IPS DF 4.7 (cell line): ENCODE measurements around the gene NUP210L.

Experiments
- DNase-seq: peaks from one replicate; pipeline ENCODE4 v3.0.0-alpha.2; 2013; ENCODE audit warnings: low spot score; ENCODE audit errors: extremely low read depth

Gene NUP210L

DNA sequence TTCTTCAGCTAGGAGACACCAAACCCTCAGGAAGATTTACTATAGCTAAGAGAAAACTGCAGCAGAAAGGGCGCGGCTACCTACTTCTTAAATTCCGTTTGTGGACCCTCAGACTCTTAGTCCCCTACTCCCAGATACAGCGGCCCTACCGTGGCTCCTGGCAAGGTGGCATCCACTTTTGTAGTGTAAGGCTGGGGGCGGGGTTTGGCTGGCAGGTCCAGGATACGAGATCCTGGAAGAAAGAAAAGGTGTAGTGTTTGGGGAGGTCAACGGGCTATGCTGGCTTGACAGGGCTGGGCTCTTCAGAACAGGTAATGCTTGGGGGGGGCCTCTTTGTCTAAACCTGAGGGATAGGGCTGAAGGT lies 186.9 kb downstream of the NUP210L start:
- no peak for DNase-seq

- DNase-seq: peak; percentile 99
Observed at GRCh38 chr1:153967107-153967999, 187.5 kb downstream of the NUP210L start, which contains the start of gene CREB3L4. Gene CREB3L4 (plus strand): TSS chr1:153967902. CDS start chr1:153968526, 624 bp downstream.

DNA sequence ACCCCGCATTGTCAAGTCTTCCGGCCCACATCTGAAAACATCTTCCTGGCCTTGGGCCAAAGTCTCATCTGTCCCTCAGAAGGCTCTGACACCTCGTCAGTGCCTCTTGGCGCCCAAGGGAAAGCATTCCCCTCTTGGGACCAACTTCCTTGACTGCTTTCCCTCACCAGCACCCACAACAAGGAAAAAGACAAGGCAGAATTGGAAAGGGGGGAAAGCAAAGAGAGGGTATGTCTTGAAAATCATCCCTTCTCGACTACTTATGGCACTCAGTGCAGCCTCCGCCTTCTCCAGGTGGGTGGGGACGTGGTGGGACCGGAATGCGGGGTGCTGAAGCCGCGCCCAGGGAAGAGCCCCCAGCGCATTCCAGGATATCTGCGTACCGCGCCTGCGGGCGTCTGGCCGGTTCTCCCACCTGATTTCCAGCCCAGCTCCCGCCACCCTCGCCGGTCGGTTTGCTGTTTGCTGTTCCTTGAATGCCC lies 191.0 kb downstream of the NUP210L start:
- DNase-seq: no peak

- no peak for DNase-seq
Observed at GRCh38 chr1:153963030-153963849, 191.6 kb downstream of the NUP210L start, which contains the start of gene SLC39A1. Gene SLC39A1 (minus strand): TSS chr1:153963537. CDS start chr1:153962715, 822 bp downstream.

- DNase-seq: no peak
Observed at GRCh38 chr1:153962088-153963029, 192.5 kb downstream of the NUP210L start.

DNA sequence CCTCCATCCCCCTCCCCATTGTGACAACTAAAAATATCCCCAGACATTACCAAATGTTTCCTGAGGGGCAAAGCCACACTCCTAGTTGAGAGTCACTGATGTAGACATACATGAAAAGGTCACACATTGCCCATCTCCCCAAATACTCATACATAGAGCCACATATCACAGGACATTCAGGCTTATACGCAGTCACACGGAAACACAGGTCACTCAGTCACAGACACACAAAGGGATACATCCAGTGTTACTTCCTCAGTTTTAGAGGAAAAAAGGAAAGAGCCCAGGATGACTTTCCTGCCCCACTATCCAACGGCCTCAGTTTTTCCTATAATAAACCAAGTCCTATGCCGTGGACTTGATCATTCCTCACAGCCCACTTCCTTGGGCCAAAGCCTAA lies 193.5 kb downstream of the NUP210L start:
- DNase-seq: no peak

DNA sequence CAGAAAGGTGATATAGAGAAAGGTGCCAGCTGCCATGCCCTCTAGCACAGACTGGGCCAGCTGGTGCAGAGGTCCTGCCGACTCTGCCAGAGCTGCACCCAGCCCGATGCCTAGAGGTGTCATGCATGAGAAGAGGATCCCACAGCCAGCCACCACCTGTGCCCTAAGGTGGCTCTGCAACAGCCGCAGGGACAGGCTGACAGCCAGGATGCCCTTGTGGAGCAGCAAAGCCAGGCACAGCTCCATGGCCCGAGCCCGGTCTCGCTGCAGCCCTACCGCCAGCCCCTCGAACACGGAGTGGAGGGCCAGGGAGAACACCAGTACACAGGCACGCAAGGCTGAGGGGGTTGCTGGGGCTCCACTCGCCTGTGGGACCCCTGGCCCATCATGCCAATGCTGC lies 194.7 kb downstream of the NUP210L start:
- DNase-seq: no peak

DNA sequence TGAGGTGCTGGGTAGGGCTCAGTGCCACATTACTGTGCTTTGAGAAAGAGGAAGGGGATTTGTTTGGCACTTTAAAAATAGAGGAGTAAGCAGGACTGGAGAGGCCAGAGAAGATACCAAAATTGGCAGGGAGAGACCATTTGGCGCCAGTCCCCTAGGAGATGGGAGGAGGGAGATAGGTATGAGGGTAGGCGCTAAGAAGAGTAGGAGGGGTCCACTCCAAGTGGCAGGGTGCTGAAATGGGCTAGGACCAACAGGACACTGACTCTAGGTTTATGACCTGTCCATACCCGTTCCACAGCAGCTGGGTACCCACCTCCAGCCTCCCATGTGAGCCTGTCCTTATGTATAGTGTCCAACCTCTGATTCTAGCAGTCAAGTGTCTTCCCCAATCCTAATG lies 195.4 kb downstream of the NUP210L start:
- no peak for DNase-seq

DNA sequence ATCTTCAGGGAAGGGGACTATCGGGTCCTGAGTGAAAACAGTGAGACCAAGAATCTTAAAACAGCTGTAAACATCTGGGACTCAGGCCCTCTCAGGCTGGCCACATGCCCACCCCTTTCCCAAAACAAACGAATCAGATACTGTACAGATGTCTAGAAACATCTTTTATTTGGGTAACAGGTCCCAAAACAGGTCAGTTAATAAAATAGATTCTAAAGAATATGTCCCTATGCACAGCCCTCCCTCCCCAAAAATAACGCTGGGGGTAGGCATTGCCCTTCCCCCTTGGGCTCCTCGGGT lies 196.0 kb downstream of the NUP210L start:
- DNase-seq: no peak

DNA sequence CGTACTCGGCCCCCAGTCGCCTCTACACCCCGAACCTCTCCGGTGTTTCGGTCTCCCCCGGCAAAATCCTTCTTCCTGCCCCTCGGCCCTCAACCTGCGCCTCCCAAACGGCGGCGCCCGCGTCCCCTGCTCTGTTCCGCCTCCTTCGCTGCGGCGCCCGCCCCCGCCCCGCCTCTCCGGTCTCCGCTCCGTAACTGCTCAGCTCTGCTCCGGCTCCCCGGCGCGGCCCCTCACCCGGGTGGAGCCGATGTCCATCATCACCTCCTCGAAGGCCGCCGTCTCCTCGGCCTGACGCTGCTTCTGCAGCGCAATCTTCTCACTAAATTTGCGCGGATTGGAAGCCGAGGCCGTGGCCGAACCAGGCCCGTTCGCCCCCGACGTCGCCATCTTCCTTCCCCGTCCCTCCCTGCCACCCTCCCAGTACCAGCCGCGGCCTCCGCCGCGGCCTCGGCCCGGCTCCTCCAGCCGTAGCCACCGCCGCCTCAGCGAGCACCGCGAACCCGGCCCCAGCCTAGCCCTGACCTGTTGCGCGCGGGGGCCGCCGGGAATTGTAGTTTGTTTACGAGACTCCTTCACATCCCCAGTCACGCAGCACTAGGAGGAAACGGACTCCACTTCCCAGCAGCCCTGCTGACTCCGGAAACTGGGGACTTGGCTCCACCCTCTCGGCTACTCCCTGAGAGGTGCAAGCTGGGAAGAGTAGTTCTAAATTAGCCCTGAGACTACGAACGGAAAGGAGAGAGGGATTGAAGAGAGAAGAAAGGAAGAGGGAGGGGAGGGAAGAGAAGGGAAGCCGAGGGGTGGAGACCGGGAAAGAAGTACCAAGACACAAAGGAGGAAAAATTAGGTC lies 196.5 kb downstream of the NUP210L start, which contains the start of gene CRTC2:
CRTC2 (minus strand) TSS at position 502 of the 850 bp plus-strand sequence; CDS start at position 387, 115 bp downstream.
- DNase-seq: peak; percentile 99

- DNase-seq: no peak
Observed at GRCh38 chr1:153957744-153958110, 197.1 kb downstream of the NUP210L start.

DNA sequence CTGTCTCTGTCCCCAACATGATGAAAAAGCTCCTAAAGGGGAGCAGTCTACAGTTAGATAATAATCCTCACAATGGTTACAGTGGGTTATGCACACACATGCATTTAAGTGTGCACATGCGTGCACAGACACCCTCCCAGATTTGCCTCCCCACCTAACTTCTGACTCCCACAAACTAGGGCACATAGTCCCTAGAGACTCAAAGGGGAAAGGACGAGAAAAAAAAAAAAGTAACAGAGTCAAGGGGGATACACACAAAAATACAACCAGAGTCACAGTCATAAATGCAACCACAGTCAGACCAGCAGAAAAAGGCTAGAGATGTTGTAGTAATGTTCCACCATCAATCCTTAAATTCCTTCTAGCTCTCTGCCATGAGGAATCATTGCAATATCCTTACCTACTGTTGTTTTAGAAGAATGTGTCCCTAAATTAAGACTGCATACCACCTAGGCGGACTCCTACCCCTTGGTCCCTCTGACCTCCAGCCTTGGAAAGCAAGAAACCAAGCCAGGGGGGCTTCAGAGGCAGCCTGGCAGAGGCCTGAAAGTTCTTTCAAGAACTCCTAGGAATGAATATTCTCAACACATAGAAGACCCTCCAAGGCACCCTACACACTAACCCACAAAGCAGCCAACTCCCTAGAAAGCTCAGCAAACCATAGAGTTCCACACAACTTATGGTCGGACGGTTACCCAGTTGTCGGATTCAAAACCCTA lies 197.7 kb downstream of the NUP210L start:
- DNase-seq: no peak

GRCh38 chr1:153954826-153955225 lies 200.0 kb downstream of the NUP210L start:
- no peak for DNase-seq

- DNase-seq: no peak
Observed at GRCh38 chr1:153953859-153954365, 201.0 kb downstream of the NUP210L start.

GRCh38 chr1:153951801-153952200 lies 203.1 kb downstream of the NUP210L start:
- DNase-seq: no peak

GRCh38 chr1:153951183-153951582 lies 203.7 kb downstream of the NUP210L start:
- DNase-seq: no peak

GRCh38 chr1:153946622-153947241 lies 208.1 kb downstream of the NUP210L start, which contains the start of gene DENND4B:
Gene DENND4B (minus strand): TSS chr1:153946718. CDS start chr1:153944374, 2,344 bp downstream.
- DNase-seq: no peak

GRCh38 chr1:153945795-153946621 lies 208.9 kb downstream of the NUP210L start:
- DNase-seq: no peak
